GM18499 (cell line): ENCODE measurements around the gene HPS3.
A peak's percentile ranks its signal among the peaks of the same experiment; 100 is the strongest.

ENCODE experiments used
- ATAC-seq: cut with Tn5 transposase; IDR thresholded peaks from one replicate; pipeline ENCODE4 v1.9.1; 2021; ENCODE audit warnings: moderate number of reproducible peaks; ENCODE audit not compliant: insufficient read depth, unreplicated experiment

HPS3 gene

GRCh38 chr3:149120051-149120972 lies 9.1 kb upstream of the HPS3 start:
- ATAC-seq: no peak

GRCh38 chr3:149122721-149123578 lies 6.5 kb upstream of the HPS3 start:
- ATAC-seq: no peak

GRCh38 chr3:149128821-149129220 lies 617 bp upstream of the HPS3 start:
- no peak for ATAC-seq

GRCh38 chr3:149131589-149131988 lies 2.2 kb downstream of the HPS3 start:
- ATAC-seq: no peak

GRCh38 chr3:149134575-149134974 lies 5.1 kb downstream of the HPS3 start:
- ATAC-seq: no peak

GRCh38 chr3:149142682-149143081 lies 13.2 kb downstream of the HPS3 start:
- ATAC-seq: no peak

- no peak for ATAC-seq
Measured at GRCh38 chr3:149145356-149145755, 15.9 kb downstream of the HPS3 start.

- ATAC-seq: no peak
Measured at GRCh38 chr3:149145974-149146373, 16.5 kb downstream of the HPS3 start.

- ATAC-seq: no peak
Measured at GRCh38 chr3:149150436-149150835, 21.0 kb downstream of the HPS3 start.

GRCh38 chr3:149151843-149152242 lies 22.4 kb downstream of the HPS3 start:
- ATAC-seq: no peak

GRCh38 chr3:149152420-149152819 lies 23.0 kb downstream of the HPS3 start:
- peak; percentile 94 for ATAC-seq

- ATAC-seq: no peak
Measured at GRCh38 chr3:149153402-149153801, 24.0 kb downstream of the HPS3 start.

GRCh38 chr3:149160754-149161300 lies 31.4 kb downstream of the HPS3 start:
- ATAC-seq: no peak

- ATAC-seq: no peak
Measured at GRCh38 chr3:149162007-149162406, 32.6 kb downstream of the HPS3 start.

- no peak for ATAC-seq
Measured at GRCh38 chr3:149163066-149163465, 33.6 kb downstream of the HPS3 start.

GRCh38 chr3:149167898-149168297 lies 38.5 kb downstream of the HPS3 start:
- no peak for ATAC-seq

- ATAC-seq: no peak
Measured at GRCh38 chr3:149170672-149171071, 41.2 kb downstream of the HPS3 start.

- ATAC-seq: peak; percentile 95
Measured at GRCh38 chr3:149174901-149175300, 45.5 kb downstream of the HPS3 start.

- ATAC-seq: no peak
Measured at GRCh38 chr3:149177122-149177521, 47.7 kb downstream of the HPS3 start.

- no peak for ATAC-seq
Measured at GRCh38 chr3:149179220-149179619, 49.8 kb downstream of the HPS3 start.

GRCh38 chr3:149180057-149180573 lies 50.7 kb downstream of the HPS3 start:
- ATAC-seq: no peak
